Activated naive CD4-positive, alpha-beta T cell treated with anti-CD3 and anti-CD28 coated beads, Interleukin-2, amount 50 U/mL, for 72 hours (primary cell): Measurements from ENCODE around the gene HS6ST2. TPM values are rescaled to one million over a fixed set of nuclear protein-coding genes. Genes with fewer than 3 reads are reported as not detected.
A peak's percentile ranks its signal among the peaks of the same experiment; 100 is the strongest.

Experiments used
- ATAC-seq, 2 donors: fragments of 150-1000 bp; cut with Tn5 transposase; 2 replicates each; pipeline ENCODE4 v1.10.0; 2021; ENCODE audit warnings: mild to moderate bottlenecking in 2 of 2, moderate library complexity in 2 of 2
- DNase-seq, 2 donors: peaks; one replicate each; pipeline ENCODE4 v3.0.0; 2021 to 2022; ENCODE audit warnings: low spot score in 2 of 2
- H3K27ac Mint-ChIP-seq, 2 donors: one replicate each; pipeline ENCODE4 v1.8.0; 2022; ENCODE audit warnings: mild to moderate bottlenecking in 2 of 2, mixed read lengths in 2 of 2
- H3K36me3 Mint-ChIP-seq, 2 donors: one replicate each; pipeline ENCODE4 v1.8.0; 2022; ENCODE audit warnings: mixed read lengths in 2 of 2
- H3K9me3 Mint-ChIP-seq, 2 donors: one replicate each; pipeline ENCODE4 v1.8.0; 2022; ENCODE audit warnings: mixed read lengths in 2 of 2
- total RNA-seq, 2 donors: library from RNA; stranded (reverse); gene quantifications; one replicate each; pipeline ENCODE4 v1.2.3, GENCODE V29; 2022

HS6ST2 gene
- total RNA-seq, 2 donors from 2014 or later = 0.16 to 1.8 TPM

GRCh38 chrX:132692526-132692925, 265.9 kb downstream of the HS6ST2 start:
- Mint-ChIP-seq H3K27ac (no peak overlapping the region), H3K9me3 (no peaks in the 10 kb centered on the region), H3K36me3 (no peaks in the 10 kb centered on the region)
- no peak for ATAC-seq
- no peak for DNase-seq

GRCh38 chrX:132692066-132692465, 266.4 kb downstream of the HS6ST2 start:
- no peak for DNase-seq
- Mint-ChIP-seq H3K9me3 (no peaks in the 10 kb centered on the region), H3K36me3 (no peaks in the 10 kb centered on the region), H3K27ac (no peak overlapping the region)
- ATAC-seq = no peak

GRCh38 chrX:132689612-132690563, 268.5 kb downstream of the HS6ST2 start:
- DNase-seq (no peak), ATAC-seq (no peak)
- no peaks in the 10 kb centered on the region for H3K9me3 Mint-ChIP-seq
- H3K36me3 Mint-ChIP-seq = no peaks in the 10 kb centered on the region
- H3K27ac Mint-ChIP-seq = no peak overlapping the region

- Mint-ChIP-seq H3K27ac (no peak overlapping the region), H3K9me3 (peaks cover 0 to 2% of the 10 kb centered on the region in 2 donors), H3K36me3 (no peaks in the 10 kb centered on the region)
- DNase-seq (no peak), ATAC-seq (no peak)
Observed at GRCh38 chrX:132685276-132685675, 273.2 kb downstream of the HS6ST2 start.

GRCh38 chrX:132677233-132677716, 281.2 kb downstream of the HS6ST2 start:
- DNase-seq (no peak), ATAC-seq (peak in 1 of 2 donors; percentile 65)
- Mint-ChIP-seq H3K9me3 (peaks cover 6 to 7% of the 10 kb centered on the region in 2 donors), H3K27ac (no peak overlapping the region), H3K36me3 (peaks cover 0 to 6% of the 10 kb centered on the region in 2 donors)

- no peak for ATAC-seq
- Mint-ChIP-seq H3K36me3 (peaks cover 0 to 6% of the 10 kb centered on the region in 2 donors), H3K27ac (no peak overlapping the region), H3K9me3 (peaks cover 6 to 7% of the 10 kb centered on the region in 2 donors)
- DNase-seq = no peak
Observed at GRCh38 chrX:132676561-132677186, 281.8 kb downstream of the HS6ST2 start.

- H3K27ac Mint-ChIP-seq = no peak overlapping the region
- peaks cover 0 to 6% of the 10 kb centered on the region in 2 donors for H3K36me3 Mint-ChIP-seq
- peaks cover 6 to 7% of the 10 kb centered on the region in 2 donors for H3K9me3 Mint-ChIP-seq
- DNase-seq (no peak), ATAC-seq (no peak)
Observed at GRCh38 chrX:132676102-132676501, 282.3 kb downstream of the HS6ST2 start.

GRCh38 chrX:132673331-132673730, 285.1 kb downstream of the HS6ST2 start:
- ATAC-seq = no peak
- no peak for DNase-seq
- Mint-ChIP-seq H3K9me3 (no peaks in the 10 kb centered on the region), H3K36me3 (no peaks in the 10 kb centered on the region), H3K27ac (no peak overlapping the region)

GRCh38 chrX:132671229-132671641, 287.2 kb downstream of the HS6ST2 start:
- ATAC-seq = no peak
- Mint-ChIP-seq H3K27ac (no peak overlapping the region), H3K36me3 (no peaks in the 10 kb centered on the region), H3K9me3 (no peaks in the 10 kb centered on the region)
- DNase-seq = no peak

GRCh38 chrX:132669142-132669541, 289.3 kb downstream of the HS6ST2 start:
- Mint-ChIP-seq H3K9me3 (no peaks in the 10 kb centered on the region), H3K36me3 (no peaks in the 10 kb centered on the region), H3K27ac (no peak overlapping the region)
- ATAC-seq = no peak
- no peak for DNase-seq

- Mint-ChIP-seq H3K9me3 (no peaks in the 10 kb centered on the region), H3K27ac (no peak overlapping the region), H3K36me3 (no peaks in the 10 kb centered on the region)
- ATAC-seq (no peak), DNase-seq (no peak)
Observed at GRCh38 chrX:132668178-132668577, 290.3 kb downstream of the HS6ST2 start.

GRCh38 chrX:132665676-132666075, 292.8 kb downstream of the HS6ST2 start:
- ATAC-seq (no peak), DNase-seq (no peak)
- Mint-ChIP-seq H3K36me3 (no peaks in the 10 kb centered on the region), H3K27ac (no peak overlapping the region), H3K9me3 (no peaks in the 10 kb centered on the region)

- no peaks in the 10 kb centered on the region for H3K9me3 Mint-ChIP-seq
- no peak overlapping the region for H3K27ac Mint-ChIP-seq
- no peak for DNase-seq
- H3K36me3 Mint-ChIP-seq = no peaks in the 10 kb centered on the region
- no peak for ATAC-seq
Observed at GRCh38 chrX:132664273-132664672, 294.2 kb downstream of the HS6ST2 start.

GRCh38 chrX:132662844-132663243, 295.6 kb downstream of the HS6ST2 start:
- H3K9me3 Mint-ChIP-seq = no peaks in the 10 kb centered on the region
- H3K27ac Mint-ChIP-seq = no peak overlapping the region
- ATAC-seq (no peak), DNase-seq (no peak)
- H3K36me3 Mint-ChIP-seq = no peaks in the 10 kb centered on the region

GRCh38 chrX:132657876-132658275, 300.6 kb downstream of the HS6ST2 start:
- H3K9me3 Mint-ChIP-seq = no peaks in the 10 kb centered on the region
- no peaks in the 10 kb centered on the region for H3K36me3 Mint-ChIP-seq
- no peak for ATAC-seq
- DNase-seq = no peak
- no peak overlapping the region for H3K27ac Mint-ChIP-seq

- DNase-seq (no peak), ATAC-seq (no peak)
- no peak overlapping the region for H3K27ac Mint-ChIP-seq
- no peaks in the 10 kb centered on the region for H3K36me3 Mint-ChIP-seq
- H3K9me3 Mint-ChIP-seq = no peaks in the 10 kb centered on the region
Observed at GRCh38 chrX:132652871-132653270, 305.6 kb downstream of the HS6ST2 start.

GRCh38 chrX:132651421-132652086, 306.9 kb downstream of the HS6ST2 start:
- no peaks in the 10 kb centered on the region for H3K36me3 Mint-ChIP-seq
- DNase-seq (no peak), ATAC-seq (no peak)
- H3K9me3 Mint-ChIP-seq = no peaks in the 10 kb centered on the region
- H3K27ac Mint-ChIP-seq = no peak overlapping the region
